GM12873 (cell line): ENCODE results near the gene RCBTB2.
A peak's percentile ranks its signal among the peaks of the same experiment; 100 is the strongest.

Experiments used
- CTCF ChIP-seq: IDR thresholded peaks from 2 replicates; pipeline ENCODE4 v1.5.1; 2012; ENCODE audit warnings: low read depth, mild to moderate bottlenecking, moderate library complexity, low read length, control low read depth; ENCODE audit not compliant: insufficient read depth; ENCODE audit errors: missing control alignments

RCBTB2 gene

GRCh38 chr13:48561466-48562235 is 28.8 kb upstream of the RCBTB2 start:
- peak; percentile 5 for TF ChIP-seq CTCF

GRCh38 chr13:48560657-48561337 is 27.9 kb upstream of the RCBTB2 start:
- no peak for TF ChIP-seq CTCF

- TF ChIP-seq CTCF: no peak
Observed at GRCh38 chr13:48559638-48560320, 26.9 kb upstream of the RCBTB2 start.

- TF ChIP-seq CTCF: no peak
Observed at GRCh38 chr13:48556817-48557216, 23.9 kb upstream of the RCBTB2 start.

- TF ChIP-seq CTCF: no peak
Observed at GRCh38 chr13:48555441-48555840, 22.6 kb upstream of the RCBTB2 start.

GRCh38 chr13:48551329-48551728 is 18.4 kb upstream of the RCBTB2 start:
- no peak for TF ChIP-seq CTCF

- no peak for TF ChIP-seq CTCF
Observed at GRCh38 chr13:48549658-48550057, 16.8 kb upstream of the RCBTB2 start.
